GM19238 (cell line): Measurements from ENCODE around the gene PTPN18.

Experiments used
- DNase-seq: peaks from one replicate; pipeline ENCODE4 v3.0.0; 2011; ENCODE audit warnings: low spot score; ENCODE audit not compliant: insufficient read length

The PTPN18 gene

DNA sequence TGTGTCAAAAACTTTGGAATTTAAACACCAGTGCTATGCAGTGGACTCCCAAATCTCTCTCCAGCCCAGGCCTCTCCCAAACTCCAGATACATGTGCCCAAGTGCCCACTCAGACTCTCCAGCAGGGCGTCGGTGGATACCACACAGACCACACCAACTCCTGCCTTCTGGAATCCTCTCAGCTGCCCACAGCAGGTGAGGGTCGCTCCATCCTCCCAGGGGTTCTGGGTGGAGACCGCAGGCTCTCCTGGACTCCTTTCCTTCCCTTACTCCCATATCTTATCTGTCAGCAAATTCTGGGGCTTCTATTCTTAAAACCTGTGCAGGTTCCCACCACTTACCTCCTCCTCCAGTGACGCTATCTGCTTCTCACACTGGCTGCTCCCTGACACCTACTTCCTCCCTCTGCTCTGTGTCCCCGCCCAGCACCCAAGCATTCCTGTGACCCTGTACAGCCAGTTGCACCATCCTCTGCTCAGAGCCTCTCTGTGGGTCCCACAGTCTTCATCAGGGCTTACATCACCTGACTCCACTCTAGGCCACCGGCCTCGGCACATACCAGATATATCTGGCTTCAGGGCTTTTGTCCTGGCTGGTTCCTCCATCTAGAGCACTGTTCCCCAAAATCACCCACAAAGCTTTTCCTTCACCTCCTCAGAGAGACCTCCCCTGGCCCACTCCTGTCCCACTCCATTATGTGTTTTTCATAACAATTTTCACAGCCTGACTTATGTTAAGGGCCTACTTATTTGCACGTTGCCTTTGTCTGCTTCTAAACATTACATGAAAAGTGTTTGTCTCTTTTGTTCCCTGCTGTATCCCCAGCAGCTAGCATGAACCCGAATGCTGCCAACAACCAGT lies 15.7 kb upstream of the PTPN18 start:
- DNase-seq = no peak

DNA sequence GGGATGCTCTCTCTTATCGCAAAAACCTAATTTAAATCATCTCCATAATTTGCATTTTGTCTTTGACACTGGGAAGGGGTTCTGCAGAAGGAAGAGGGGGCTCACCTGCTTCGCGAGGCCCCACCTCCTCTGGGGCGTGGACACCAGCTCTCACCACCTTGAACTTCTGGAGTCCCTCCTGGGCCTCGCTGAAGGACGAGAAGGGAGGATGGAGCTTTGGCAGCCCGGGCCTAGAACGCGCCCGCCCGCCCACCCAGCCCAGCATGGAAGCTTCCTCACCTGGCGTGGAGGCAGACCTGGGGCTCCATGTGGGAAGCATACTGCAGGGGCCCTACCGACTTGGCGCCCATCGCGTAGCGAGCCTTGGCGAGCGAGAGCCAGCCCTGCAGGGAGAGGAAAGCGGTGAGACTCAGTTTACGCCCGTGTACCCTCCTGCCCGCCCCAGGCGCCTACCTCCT lies 14.3 kb upstream of the PTPN18 start:
- DNase-seq = no peak

DNA sequence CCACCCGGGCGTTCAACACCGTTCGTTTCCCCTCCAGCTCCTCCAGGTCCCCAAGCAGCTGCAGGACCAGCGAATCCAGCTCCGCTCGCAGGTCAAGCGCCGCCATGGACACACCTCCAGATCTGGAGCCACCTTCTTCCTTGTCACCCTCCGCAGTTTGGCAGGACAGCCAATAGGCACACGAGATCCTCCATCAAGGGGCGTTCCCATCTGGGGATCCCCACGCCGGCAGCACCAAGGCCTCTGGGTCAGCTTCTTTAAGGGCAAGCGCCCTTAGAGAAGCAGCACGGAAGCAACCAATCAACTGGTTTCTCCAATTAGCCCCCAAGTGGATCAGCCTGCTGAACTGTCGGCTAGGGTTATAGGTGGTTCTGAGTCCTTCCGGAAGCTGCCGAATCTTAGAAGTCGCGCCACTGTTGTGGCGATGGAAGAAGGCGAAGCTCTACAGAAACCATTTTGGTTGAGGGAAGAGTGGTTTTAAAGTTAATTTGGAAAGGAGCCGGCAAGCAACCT lies 13.8 kb upstream of the PTPN18 start:
- DNase-seq = peak; percentile 91

DNA sequence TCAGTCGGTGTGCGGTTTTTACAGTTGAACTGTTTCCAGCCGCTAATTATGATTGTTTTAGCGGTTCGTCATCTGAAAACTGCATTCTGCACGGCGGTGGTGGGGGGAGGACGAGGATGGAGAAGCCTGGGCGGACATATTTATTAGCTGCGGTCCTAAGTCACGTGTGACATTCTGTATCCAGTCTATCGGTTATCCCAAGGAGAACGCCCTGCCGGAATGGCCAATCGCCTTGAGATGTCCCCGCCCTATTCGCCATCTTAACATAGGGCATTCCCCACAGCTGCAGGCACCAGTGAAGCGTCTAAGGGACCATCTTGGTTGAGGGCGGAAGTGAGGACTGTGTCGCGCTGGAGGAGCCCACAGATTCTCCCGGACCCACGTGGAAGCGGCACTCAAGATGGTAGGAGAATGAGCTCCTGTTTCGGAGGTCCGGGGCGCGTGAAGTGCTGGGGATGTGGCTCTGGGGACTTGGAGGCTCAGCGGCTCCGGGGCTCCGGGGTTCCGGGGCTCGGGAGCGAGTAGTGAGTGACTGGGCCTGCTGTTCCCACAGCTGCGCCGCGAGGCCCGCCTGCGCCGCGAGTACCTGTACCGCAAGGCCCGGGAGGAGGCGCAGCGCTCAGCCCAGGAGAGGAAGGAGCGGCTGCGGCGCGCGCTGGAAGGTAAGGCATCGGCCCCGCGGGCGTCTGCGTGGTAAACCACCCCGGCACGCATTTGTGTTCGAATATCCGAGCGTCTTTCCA lies 13.2 kb upstream of the PTPN18 start, which contains the start of gene IMP4:
Gene IMP4 (plus strand): TSS at position 365 of the 743 bp plus-strand sequence. CDS start 36 bp downstream, at position 401.
- peak; percentile 76 for DNase-seq

DNA sequence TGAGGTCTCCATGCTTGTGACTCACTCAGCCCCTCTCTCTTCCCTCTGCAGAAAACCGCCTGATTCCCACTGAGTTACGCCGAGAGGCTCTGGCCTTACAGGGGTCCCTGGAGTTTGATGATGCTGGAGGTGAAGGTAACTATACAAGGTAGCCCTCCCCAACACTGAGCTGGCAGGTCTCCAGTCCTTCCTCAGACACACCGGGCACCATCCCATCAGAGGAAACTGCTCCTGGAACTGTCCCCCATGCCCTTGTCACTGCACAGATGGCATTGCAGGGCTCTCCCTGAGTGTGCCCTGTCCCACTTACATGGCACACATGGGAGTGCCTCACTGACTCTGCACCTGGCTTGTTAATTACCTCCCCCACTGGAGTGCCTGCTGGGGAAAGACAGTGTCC lies 11.3 kb upstream of the PTPN18 start:
- DNase-seq = no peak

DNA sequence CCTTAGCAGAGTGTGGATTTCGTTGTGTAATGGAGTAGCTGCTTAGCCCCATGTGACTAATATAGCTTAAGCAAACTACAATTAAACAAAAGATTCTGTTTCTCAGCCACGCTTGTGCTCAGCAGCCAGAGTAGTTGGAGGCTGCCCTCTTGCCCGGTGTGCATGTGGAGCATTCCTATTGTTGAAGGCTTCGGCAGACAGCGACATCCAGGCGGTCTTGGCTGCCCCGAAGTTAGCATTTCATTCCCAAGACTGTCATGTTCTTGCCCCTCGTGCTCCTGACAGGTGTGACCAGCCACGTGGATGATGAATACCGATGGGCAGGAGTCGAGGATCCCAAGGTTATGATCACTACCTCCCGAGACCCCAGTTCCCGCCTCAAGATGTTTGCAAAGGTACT lies 10.8 kb upstream of the PTPN18 start:
- DNase-seq = no peak

DNA sequence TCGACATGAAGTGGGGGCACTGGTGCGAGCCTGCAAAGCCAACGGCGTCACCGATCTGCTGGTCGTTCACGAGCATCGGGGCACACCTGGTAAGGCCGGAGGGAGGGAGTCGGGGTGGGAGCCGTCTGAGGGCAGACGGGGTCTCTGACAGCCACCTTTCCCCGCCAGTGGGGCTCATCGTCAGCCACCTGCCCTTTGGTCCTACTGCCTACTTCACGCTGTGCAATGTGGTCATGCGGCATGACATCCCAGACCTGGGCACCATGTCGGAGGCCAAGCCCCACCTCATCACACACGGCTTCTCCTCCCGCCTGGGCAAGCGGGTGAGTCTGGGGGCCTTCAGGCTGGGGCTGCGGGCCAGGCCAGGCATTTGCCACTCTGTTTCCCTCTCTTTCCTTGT lies 10.2 kb upstream of the PTPN18 start:
- DNase-seq = no peak

DNA sequence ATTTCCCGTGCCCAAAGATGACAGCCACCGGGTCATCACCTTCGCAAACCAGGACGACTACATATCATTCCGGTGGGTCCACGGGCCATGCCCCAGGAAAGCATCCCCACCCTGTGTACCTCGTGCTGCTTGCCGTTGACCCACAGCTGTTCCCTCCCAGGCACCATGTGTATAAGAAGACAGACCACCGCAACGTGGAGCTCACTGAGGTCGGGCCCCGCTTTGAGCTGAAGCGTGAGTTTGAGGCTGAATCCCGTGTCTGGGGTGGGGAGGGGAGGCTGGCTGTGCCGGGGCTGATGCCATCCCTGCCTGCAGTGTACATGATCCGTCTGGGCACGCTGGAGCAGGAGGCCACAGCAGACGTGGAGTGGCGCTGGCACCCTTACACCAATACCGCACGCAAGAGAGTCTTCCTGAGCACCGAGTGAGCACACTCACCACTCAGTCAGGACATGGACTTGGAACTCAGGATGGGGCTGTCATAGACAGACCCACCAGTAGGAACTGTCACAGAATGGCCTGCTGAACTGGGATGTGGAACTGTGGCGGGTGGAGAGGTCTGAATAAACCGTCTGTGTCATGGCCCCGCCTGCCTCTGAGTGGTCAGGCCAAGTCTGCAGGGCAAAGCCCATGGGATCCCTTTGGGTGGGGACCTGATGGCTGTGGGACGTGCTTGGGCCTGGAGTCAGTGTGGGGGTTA lies 9.7 kb upstream of the PTPN18 start:
- DNase-seq = no peak

DNA sequence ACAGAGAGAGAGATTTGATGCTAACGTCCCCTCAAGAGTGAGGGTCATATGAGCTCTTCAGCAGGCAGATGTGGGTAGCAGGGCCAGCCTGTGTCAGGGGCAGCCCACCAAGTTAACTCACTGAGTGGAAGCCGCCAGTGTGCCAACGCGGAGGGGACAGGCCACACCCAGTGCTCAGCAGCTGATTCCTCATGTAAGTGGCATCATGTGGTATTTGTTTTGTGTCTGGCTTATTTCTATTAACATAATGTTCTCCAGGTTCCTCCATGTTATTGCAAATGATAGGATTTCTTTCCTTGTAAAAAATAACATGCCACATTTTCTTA lies 9.2 kb upstream of the PTPN18 start:
- no peak for DNase-seq

DNA sequence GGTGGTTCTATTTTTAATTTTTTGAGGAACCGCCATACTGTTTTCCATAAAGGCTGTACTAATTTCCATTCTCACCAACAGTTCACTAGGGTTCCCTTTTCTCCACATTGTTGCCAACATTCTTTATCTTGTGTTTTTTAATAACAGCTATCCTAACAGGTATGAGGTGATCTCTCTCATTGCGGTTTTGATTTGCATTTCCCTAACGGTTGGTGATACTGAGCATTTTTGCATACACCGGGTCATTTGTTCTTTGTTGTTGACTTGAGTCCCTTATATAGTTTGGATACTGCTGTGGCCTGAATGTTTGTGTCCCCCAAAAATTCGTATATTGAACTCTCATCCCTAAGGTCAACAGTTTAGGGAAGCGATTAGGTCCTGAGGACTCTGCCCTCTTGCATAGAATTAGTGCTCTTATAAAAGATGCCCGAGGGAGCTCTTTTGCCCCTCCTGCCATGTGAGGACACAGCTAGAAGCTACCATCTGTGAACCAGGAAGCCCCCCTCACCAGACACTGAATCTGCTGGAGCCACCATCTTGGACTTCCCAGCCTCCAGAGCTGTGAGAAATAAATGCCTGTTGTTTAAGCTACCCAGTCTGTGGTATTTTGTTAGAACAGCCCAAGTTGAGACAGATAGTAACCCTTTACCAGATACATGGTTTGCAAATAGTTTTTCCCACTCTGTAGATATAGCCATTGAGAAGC lies 8.5 kb upstream of the PTPN18 start:
- DNase-seq = no peak

DNA sequence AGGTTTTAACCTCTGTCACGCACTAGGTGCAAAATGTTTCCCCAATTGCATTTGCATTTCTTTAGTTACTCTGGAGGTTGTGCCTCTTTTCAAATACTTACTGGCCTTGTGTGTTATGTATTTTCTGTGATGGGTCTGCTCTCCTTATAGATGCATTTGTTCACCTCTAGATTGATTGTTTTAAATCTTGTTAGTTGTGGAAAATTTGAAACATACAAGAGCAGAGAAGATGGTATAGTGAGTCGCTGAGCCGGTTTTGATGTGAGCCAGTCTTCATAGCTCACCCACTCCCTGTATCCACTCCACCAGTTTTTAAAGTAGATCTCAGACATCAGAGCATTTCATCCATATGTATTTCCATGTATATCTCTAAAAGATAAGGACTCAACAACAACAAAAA lies 6.7 kb upstream of the PTPN18 start:
- DNase-seq = no peak

DNA sequence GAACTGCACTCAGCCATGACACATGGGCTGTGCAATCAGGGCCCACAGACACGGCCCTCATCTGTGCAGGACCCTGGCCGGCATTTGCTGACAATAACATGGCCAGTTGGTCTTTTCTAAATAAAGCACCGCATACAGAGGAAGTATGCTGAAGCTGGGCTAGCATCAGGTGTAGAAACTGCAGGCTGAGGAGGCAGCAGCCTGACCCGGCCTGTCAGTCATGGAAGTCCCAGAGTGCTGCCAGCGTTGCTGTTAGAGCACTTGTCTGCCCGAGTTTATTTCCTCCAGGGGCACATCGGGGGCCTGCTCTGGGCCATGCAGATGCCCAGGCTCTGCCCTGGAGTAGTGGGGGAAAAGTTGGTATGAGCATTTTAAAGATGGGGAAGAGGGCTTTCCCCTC lies 4.1 kb upstream of the PTPN18 start:
- DNase-seq = no peak

DNA sequence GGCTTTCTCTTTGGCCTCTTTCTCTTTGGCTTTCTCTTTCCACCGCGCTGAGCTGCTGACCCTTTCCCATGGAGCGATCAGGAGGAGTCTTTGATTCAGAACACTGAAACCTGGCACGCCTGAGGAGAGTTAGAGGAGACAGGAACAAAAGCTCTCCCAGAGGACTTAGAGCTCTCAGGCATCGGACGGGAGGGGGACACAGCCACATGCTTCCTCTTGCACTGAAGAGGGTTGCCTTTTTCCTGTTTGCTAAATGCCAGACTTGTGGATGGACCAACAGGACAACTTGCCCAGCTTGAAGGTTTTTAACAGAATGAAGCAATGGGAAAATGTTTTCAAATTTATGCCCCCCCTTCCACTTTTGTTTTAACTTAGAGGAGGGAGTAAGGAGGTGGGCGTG lies 3.6 kb upstream of the PTPN18 start:
- no peak for DNase-seq

DNA sequence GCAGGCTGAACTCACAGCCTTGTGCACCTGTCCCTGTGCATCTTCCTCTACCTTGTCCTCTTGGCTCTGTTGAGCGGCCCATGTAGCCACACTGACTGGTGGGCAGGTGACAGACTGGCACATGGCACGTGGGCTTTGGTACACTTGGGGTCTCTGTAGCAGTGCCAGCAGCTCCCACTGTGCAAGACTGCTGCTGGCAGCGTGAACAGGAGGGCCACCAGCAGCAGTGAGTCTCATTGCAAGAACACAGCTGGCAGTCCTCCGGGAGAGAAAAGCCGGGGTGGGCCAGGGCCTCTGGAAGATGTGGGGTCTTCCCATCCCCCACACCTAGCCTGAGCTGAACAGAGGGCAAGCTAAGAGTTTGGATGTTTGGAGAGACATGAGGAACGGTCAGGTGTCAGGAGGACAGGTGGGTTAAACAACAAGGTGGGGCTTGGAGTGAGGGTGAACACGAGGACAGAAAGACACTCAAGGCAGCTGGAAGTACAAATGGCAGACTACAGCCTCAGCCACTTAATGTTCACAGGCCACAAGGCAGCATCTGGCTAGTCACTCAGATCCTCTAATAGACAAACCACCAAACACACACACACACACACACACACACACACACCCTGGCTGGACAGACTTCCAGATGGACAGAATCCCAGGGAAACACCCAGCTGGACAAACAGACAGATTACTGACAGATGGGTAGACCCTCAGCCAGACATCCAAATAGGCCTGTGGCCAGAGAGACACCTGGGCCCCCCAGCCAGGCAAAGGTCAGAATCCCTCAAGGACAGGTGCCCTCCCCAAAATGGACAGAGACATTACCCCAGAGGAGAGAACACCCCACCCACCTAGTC lies 2.3 kb upstream of the PTPN18 start:
- DNase-seq = no peak

DNA sequence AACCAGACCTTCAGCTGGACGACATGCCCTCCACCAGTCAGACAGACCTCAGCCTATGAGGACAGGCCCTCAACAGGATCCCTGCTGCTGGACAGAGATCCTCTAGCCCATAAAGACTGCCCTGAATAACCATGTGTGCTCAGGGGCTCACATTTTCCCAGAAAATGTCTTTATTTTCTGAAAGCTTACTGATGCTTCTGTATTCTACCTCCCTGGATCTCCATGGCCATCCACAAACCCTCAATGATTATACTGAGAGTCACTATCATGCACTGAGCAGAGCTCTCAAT lies 1.8 kb upstream of the PTPN18 start:
- no peak for DNase-seq

DNA sequence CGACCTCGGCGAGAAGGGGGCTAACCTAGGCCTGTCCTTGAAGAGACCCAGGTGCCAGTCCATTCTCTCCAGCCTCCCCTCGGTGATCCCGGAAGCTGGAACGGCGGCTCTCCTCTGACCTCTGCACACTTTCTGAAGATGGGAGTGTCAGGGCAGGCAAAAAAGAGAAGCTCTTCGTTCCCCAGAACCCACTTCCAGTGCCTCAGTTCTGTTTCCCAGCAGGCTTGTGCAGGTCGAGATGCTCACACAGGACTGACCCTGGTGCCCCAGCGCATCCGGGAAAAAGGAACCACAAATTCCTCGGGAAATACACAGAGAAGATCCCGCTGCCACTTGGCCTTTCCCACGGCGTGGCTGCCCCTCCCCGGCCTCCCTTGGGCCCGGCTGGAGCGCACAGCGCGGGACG lies 681 bp upstream of the PTPN18 start:
- DNase-seq = no peak

DNA sequence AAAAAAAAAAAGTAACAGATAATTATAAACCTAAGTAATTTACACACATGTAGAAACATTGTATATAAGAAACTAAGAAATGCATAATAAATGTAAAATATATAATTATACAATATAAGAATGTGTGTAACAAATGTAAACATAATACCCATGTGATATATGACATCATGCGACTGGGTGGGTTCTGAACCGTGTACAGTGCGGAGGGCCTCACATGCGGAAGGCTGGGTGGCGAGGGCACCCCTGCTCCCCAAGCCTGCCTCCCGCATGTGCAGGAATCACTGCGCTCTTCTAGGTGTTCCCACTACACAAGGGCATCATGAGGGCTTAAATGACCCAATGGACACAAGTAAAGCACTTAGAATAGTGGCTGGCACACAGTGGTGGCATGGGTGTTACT lies 2.0 kb downstream of the PTPN18 start:
- DNase-seq = no peak

DNA sequence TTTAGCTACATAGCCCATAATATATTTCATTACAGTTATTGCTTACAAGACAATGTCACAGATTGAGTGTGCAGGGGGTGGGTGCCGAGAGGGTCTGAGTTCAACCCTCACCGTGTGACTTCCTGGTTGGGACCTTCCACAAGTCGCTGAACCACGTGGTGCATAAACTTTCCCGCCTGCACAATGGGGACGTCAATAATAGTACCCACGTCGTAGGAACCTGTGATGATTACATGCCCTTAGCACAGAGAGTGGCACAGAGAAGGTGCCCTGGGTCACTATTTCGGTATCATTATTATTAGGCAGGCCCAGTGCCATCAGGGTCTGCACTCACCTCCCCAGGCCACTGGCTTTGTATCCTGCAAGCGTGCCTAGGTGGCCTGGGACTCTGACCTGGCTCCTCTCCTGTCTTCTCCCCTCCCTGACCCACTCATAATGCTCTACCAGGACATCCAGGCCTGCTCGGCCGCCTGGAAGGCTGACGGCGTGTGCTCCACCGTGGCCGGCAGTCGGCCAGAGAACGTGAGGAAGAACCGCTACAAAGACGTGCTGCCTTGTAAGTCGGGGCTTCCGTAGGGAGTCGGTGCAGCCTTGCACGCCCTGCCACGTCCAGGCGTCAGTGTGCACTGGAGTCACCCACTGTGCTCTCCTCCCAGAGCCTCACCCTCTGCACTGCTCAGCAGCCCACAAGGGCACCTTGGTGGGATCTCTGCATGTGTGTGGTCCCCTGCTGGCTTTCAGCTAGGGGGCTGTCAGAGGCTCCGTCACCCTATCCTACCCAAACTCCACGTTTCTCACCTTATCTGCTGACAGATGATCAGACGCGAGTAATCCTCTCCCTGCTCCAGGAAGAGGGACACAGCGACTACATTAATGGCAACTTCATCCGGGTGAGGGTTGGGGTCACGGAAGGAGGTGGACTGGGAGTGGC lies 2.8 kb downstream of the PTPN18 start:
- no peak for DNase-seq

DNA sequence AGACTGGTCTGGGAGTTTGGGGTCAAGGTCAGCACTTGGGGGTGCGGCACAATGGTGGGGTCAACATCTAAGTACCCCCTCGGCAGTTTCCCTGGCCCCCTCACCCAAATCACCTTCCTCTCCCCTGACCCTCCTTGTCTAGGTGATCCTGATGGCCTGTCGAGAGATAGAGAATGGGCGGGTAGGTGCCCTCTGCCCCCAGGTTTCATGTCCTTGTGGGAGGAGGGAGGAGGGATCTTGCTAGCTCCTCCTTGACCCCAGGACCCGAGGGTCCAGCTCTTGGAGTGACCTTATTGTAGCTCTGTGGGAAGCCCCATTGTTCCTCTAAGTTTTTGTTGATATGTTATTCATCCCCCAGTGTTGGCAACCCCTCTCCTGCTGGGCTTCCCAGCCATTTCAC lies 3.6 kb downstream of the PTPN18 start:
- no peak for DNase-seq

DNA sequence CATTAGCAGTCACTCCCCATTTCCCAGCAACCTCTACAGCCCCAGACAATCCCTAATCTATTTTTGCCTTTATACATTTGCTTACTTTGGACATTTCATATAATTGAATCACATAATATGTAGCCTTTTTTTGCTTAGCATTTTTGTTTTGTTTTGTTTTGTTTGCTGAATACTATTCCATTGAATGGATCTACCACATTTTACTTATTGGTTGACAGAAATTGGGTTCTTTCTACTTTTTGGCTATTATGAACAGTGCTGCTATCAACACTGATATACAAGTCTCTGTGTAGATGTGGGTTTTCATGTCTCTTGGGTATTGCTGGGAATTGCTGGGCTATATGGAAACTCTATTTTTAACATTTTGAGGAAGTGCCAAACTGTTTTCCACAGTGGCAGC lies 7.6 kb downstream of the PTPN18 start:
- DNase-seq = no peak
